ENCODE data around the gene SIGLECL1.
"Not testable (repeated sequence)": the region's sequence is repeated elsewhere in the genome, so short reads cannot be mapped to it uniquely, and the experiment has no call there.

GRCh38 chr19:51210874-51211361 is 40.0 kb upstream of the SIGLECL1 start:
- not testable (repeated sequence) for TF ChIP-seq CTCF, POLR2A (IDR thresholded peaks at IDR 0.05)

Data from gastroesophageal sphincter (tissue), 3 donors.